Right lobe of liver (tissue), 4 donors: ENCODE data around the gene OAS1.

Source experiments
- CTCF ChIP-seq, 4 donors: fragments of 200-600 bp in 3 of 4; fragments of 450-650 bp in 1 of 4; IDR thresholded peaks; one replicate each; pipeline versions ENCODE4 v1.5.1 to v1.8.0; 2016 to 2022; ENCODE audit warnings: antibody characterized with exemption in 4 of 4, mild to moderate bottlenecking in 2 of 4
- POLR2A ChIP-seq: fragments of 450-650 bp; IDR thresholded peaks from one replicate; pipeline ENCODE4 v1.6.1; 2017; ENCODE audit warnings: antibody characterized with exemption, mild to moderate bottlenecking
- donor health status: DM: no; HTN: no; CAD: no.
- donor health status: DM: no; HTN: no; CAD: no.
- donor health status: DM: no; HTN: yes; CAD: no.

GRCh38 chr12:112927925-112928324 is 21.2 kb downstream of the OAS1 start:
- TF ChIP-seq CTCF (IDR thresholded peaks at IDR 0.05) (no peak), POLR2A (no peak)
